GM19452 (cell line): ENCODE measurements around the gene MARCHF11.

ENCODE experiments used
- ATAC-seq: cut with Tn5 transposase; IDR thresholded peaks from one replicate; pipeline ENCODE4 v1.9.1; 2021; ENCODE audit not compliant: unreplicated experiment

MARCHF11 gene, protein sequence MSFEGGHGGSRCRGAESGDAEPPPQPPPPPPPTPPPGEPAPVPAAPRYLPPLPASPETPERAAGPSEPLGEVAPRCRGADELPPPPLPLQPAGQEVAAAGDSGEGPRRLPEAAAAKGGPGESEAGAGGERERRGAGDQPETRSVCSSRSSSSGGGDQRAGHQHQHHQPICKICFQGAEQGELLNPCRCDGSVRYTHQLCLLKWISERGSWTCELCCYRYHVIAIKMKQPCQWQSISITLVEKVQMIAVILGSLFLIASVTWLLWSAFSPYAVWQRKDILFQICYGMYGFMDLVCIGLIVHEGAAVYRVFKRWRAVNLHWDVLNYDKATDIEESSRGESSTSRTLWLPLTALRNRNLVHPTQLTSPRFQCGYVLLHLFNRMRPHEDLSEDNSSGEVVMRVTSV

DNA sequence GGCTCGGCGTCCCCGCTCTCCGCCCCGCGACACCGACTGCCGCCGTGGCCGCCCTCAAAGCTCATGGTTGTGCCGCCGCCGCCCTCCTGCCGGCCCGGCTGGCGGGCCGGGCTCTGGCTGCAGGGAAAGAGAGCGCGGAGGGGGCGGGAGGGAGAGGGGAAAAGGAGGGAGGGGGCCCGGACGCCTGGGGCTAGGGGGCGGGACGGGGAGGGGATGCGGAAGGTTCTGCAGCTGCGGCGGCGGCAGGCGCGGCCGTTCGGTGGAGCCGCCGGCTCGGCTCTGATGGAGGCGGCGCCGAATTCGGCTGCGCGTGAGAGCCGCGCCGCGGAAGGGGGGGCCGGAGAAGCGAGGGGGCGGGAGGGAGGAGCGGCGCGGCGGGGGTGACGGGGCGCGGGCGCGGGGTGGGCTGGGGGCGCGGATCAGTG, at the start of gene MARCHF11:
Gene MARCHF11, minus strand, starts transcription at position 281 of the 425 bp plus-strand sequence. Its CDS starts 216 bp downstream, at position 65.
- no peak for ATAC-seq

DNA sequence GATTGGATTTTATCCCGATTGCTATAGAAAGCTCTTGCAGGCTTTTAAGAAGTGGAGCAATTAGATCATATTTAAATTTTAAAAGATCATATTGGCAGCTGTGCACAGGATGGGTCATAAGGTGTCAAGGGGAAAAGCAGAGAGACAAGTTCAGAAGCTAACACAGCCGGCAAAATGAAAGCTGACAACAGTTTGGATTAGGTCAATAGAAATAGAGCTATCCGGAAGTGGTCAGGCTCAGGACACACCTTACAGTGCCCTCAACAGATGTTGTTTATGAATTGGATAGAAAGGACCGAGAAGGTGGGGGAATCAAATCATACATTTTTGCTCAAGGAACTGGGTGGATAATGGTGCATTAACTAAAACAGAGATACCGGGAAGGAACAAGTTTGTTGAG, 46.3 kb upstream of the MARCHF11 start:
- no peak for ATAC-seq

DNA sequence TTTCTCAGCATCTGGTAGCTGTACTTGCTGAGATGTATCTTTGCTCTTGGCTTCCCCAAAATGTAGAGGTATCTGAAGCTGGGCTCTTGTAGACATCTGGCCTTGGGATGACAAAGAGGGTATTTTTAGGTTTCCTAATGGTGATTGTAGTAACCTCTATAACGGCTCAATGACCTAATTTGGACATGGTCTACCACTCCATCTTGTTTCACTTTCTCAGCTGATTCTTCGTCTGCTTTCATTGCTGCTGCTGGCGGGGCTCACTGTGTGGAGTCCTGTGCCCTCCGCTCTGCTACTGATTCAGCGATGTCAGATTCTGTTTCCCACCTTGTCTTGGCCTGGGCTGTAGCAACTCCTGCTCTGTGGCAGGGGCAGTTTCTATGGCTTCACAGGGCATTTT, 12.7 kb upstream of the MARCHF11 start:
- ATAC-seq, result no peak

DNA sequence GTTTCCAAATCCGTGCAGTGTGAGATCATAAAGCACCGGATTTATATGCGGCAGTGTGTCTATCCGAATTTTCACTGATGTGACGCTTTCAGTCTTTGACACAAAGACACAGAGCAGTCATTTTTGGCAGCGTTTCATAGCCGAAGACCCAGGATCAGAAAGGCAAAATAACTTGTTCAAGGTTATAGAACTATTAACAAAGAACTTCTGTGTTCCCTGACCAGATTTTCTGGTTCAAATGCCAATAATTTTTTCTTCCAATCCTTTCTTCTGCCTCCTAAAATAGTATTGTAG, 1.1 kb upstream of the MARCHF11 start:
- ATAC-seq, result no peak

DNA sequence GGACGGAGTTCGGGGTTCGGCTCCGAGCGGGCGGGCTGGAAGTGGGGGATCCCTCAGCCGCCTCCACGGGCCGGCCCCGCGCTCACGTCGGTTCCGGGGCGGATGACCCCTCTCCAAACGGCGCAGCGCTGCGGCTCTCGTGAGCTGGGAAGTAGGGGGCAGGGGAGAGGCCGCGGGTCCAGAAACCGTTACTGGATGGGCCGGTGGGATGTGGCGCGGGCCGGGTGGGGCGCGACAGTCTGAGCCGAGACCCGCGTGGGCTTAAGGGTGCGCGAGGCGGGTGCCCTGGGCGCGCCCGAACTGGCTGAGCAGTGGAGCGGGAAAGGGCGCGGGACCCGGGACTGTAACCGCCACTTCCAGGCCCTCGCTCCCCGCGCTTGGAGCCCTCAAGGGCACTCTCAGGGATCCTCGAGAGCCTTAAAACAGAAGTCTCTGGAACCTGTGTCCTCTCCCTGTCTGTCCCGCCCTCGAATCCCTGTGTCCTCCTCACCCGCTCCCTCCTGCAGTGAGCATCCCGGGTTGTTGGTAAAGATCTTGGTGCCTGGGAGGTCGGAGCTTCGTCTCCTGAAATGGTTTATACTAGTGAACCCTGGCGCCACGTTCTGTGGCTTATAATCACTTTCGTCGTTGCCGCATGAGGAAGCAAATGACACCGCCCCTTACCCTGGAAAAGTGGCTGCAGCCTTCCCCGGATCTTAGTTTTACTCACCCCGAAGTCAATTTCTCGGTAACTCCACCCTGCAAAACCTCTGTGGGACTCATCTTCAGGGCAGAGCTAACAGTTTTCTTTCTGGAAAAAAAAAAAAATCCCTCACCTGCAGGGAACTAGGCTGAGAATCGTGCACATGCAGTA, 571 bp upstream of the MARCHF11 start:
- no peak for ATAC-seq

DNA sequence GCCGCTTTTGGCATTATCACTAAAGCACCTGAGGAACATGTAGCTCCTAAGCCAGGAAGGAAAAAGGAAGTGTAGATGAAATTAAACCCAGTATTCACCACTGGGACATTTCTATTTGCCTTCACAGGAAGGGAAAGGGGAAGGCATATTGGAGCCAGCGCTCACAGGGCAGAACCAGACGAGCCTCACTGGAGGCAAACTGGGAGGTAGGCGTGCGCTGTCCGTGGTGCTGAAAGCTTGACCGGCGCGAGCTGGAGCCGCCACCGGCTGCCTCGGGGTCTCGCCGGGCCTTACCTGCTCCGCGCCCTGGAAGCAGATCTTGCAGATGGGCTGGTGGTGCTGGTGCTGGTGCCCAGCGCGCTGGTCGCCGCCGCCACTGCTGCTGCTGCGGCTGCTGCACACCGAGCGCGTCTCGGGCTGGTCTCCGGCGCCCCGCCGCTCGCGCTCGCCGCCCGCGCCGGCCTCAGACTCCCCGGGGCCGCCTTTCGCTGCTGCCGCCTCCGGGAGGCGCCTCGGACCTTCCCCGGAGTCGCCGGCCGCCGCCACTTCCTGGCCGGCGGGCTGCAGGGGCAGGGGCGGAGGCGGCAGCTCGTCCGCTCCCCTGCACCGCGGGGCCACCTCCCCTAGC, 732 bp downstream of the MARCHF11 start:
- no peak for ATAC-seq

DNA sequence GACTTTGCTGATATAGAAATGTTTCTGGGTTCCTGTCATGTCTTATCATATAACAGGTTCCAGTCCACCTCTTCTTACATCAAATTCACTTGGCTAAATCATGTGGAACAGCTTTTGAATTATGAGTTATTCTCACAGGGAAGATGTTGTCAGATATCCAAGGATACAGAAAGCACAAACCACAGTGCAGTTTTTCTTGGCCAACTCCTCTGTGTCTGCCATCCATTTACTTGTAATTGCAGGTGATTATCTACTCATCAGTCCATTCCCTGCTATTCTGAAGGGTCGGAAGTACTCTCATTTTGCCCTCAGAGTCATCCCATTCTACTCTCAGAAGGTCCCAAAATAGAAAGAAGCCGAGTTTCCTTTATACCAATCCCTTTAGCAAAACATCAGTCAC, 10.0 kb downstream of the MARCHF11 start:
- no peak for ATAC-seq

DNA sequence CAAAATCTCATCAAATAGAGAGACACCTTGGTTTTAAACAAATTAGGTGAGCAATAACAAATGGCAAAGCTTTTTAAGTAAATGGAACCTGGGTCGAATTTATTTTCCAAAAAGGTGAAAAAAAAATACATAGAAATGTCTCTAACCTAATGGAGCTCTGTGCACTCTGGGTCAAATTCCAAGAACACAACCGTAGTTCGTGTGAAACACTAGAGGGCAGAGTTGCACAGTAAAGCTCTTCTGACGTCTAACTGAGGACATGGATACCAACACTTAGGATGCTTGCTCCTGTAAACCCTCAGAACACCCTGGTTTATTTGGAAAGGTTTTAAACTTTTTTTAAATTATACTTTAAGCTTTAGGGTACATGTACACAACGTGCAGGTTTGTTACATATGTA, 18.9 kb downstream of the MARCHF11 start:
- peak; percentile 91 for ATAC-seq

DNA sequence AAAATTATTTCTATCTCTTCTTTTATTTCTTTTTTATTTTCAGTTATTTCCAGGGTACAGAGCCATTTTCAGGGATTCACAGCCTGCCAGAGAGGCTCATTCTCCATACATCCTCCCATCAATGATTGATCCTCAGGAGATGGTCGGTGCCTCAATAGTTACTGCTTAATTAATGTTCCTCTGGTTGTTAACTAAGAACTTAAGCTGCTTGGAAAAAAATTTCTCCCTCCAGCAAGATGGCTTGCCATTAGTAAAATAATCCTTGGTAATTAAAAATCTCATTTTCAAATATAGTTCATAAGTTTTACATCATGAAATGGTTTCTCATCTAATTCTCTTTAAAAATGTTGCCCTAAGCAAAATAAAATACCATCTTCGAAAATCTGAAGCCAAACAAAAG, 20.0 kb downstream of the MARCHF11 start:
- no peak for ATAC-seq

DNA sequence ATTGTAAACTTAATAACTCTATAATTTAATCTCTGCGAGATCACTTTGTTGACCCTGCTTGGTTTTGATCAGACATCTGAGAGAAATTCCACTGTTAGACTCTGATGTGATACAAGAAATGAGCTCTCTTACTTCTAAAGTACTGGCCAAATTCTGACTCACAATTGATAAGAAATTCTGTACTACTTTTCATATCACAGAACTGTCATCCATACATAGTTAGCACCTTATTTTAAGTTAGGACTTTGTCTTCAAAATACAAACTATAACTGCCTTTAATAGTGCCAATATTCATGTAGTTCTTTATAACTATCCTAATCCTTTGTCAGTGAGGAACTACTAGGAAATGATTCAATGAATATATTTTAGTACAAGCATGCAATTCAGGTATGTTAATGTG, 23.4 kb downstream of the MARCHF11 start:
- no peak for ATAC-seq

DNA sequence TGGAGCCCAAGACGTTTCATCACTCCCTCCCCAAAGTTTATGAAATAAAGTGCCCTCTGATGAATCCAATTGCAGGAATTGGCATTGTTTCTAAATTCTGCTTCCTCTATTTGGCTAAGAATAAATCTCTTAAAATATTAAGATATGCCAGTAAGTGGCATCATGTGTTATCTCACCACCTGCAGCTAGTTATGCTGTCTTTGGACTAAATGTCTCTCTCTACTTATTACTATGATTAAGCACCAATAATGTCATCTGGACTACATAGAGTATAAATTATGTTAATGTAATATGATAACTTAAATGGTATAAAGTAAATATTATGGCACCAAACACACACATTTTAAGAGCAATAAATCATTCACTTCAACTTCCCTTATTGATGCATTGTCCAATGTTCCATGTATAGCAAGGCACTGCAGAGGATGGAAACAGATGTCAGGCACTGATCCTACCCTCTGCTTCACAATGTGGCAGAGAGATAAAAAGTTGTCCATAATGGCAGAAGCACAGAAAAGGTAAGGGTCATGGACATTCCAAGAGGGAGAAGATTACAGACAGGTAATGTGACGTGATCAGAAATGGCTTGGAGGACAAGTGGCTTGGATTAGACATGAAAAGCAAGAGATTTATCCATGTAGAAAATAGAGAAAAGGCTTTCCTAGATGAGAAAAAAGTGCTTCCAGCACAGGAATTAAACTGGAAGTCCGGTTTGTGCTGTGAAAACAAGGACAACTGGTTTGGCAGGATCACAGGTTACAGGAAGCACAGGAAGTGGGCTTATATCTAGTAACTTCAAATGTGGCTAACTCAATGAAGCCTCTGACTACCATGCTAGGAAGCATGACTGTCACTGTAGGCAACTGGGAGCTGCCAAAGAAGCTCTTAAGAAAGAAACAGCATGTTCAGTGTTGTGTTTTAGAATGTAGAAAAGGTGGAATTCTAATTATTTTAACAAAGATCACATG, 26.7 kb downstream of the MARCHF11 start:
- no peak for ATAC-seq

DNA sequence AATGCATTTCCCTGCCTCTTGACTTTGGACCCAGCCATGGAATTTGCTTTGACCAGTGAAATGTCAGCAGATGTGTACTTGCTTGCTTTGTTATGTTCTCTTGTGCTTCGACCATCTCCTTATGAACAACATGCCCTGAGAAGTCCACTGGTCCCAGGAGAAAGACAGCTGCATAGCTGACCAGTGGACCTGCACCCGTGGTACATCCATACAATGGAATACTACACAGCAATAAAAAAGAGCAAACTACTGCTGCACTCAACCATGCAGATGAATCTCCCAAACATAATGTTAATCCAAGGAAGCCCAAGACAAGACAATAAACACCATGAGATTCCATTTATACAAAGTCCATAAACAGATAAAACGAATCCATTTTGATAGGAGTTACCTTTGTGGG, 30.0 kb downstream of the MARCHF11 start:
- ATAC-seq, result no peak

DNA sequence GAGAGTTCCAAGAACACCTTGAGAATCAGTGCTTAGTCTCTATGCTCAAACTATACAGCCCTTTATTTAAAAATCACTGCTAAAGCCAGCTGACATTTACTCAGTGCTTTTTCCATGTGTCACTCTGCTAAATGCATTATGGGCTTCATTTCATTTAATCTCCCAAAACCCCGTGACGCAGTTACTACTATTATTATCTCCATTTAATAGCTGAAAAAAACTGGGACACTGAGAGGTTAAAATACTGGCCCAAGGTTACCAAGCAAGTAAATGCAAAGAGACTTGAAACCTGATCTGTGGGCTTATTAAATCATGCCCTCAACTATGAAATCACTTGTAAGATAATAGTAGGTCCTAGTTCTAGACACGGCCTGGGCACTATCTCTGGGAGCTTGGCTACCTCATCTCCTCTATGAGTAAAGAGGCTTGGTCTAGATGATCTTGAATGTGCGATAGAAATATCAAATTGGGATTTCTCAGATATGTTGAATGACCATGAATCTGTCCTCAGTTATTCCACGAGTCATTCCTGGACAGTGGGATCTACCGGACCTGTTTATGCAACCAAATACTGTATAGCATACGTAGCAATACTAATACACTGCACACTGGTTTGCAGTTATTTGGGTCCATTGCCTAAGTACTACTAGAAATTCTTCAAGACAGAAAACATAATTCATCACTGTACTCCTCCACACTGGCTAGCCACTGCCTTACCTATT, 32.3 kb downstream of the MARCHF11 start:
- no peak for ATAC-seq

DNA sequence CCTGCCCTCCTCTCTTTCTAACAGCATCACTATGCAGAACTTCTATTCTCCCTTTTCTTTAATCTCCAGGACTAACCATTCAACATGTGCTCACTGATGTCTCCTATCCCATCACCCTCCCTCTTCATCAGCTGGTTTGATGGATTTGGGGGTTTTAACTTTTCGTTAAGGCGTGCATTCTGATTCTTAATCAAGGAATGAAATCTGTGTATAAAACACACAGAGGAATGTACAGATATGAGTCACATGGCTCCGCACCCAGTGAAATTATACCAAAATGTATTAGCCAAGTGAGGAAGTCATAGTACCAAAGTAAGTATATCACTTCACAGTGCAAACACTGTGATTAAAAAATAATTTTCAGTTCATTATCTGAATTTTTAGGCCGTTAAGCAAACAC, 35.2 kb downstream of the MARCHF11 start:
- no peak for ATAC-seq

DNA sequence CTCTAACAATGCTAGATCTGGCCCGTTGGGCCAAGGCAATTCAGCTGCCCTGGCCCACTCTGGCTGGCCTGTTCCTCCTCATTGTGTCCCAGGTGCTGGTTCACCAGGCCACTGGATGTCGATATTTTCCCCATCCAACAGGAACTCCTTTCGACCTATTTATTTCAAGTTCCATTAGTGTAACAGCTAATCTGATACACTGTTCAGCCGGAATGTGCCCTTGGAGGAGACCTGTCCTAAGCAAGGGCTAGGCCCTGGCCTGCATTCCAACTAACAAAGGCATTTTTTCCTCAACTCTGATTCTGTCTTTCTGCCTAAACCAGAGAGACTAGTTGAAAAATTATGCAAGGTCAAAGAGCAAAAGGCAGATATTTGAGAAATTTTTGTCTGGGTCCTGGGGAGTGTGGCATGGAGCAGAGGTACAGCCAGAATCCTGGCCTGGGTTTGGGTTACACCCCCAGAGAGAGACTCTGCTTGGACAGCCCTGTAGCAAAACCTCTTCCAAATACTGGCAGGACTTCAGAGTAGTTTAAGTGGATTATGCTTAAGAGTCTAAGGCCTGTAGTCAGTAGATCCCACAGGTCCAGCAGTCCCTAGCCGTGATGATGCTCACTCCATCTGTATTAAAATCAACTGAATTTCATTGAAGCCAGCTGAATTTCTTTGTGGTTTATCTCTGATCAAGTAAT, 36.1 kb downstream of the MARCHF11 start:
- ATAC-seq, result no peak

DNA sequence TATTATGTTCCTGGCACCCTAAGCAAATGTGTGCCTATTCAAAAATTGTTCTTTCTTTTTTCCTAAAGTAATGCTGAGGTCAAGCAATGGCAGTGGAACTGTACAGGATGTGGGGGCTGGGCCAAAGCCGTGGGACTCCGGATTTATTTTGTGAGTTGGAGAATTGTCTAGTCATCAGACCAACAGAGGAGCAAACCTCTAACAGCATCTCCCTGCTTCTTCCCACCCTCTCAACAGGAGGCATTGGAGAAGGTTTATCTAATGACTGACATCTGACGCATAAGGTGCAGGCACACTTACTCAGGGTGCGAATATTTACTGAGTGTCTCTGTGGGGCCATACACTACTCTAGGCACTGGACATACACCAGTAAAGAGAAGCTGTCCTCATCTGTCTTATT, 38.6 kb downstream of the MARCHF11 start:
- ATAC-seq, result no peak

DNA sequence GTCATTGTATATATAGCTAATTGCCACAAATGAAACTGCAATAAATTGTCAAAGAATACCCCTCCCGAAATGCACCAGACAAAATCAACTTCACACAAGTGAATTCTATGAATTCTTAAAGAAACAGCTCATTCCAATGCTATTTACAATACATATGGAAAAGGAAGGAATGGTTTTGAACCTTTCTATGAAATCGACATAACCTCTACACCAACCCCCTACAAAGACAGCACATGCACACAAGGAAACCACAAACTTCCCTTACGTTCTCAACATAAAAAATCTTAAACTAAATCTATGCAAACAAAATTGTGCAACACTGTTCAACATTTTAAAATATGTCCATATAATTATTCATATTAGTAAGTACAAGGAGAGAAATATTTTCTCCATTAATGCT, 39.2 kb downstream of the MARCHF11 start:
- ATAC-seq, result no peak

DNA sequence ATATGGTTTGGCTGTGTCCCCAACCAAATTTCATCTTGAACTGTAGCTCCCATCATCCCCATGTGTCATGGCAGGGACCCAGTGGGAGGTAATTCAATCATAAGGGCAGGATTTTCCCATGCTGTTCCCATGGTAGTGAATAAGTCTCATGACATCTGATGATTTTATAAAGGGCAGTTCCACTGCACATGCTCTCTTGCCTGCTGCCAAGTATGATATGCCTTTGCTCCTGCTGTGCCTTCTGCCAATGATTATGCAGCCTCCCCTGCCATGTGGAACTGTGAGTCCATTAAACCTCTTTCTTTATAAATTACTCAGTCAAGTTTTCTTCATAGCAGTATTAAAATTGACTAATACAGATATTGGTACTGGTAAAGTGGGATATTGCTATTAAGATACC, 42.4 kb downstream of the MARCHF11 start:
- ATAC-seq, result no peak

DNA sequence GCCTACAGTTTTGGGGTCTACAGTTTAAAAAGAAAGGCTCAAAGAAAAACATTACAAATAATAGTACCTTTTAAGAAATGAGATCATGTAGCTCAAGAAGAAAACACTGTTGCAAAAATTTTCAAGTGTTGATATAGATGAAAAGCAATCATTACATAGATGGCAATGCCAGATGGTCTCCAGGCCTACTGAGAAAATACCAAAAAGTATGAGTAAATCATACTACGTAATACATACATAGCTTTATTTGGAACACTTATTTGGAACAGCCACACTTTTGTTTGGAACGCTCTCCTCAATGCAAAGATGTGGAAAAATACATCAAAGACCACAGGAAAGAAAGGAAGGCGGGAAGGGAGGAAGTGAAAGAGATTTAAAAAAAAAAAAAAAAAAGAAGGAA, 44.1 kb downstream of the MARCHF11 start:
- no peak for ATAC-seq

DNA sequence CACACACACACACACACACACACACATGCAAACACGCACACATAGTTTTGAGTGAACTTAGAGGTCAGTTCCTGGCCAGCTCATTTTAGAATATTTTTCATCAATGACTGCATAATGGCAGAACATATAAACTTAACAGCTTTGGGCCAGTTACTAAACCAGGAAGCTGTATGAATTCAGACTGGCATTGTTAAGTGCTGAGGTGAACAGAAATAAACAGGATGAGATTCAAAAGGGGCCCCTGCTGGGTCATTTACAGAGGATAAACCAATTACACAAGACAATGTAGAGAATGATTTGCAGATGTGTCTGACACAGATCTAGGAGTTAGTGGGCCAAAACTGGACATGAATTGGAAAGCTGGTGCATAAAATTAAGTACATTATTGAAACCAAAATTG, 44.6 kb downstream of the MARCHF11 start:
- no peak for ATAC-seq
